ENCODE data around the gene PDE4B.

PDE4B gene

DNA sequence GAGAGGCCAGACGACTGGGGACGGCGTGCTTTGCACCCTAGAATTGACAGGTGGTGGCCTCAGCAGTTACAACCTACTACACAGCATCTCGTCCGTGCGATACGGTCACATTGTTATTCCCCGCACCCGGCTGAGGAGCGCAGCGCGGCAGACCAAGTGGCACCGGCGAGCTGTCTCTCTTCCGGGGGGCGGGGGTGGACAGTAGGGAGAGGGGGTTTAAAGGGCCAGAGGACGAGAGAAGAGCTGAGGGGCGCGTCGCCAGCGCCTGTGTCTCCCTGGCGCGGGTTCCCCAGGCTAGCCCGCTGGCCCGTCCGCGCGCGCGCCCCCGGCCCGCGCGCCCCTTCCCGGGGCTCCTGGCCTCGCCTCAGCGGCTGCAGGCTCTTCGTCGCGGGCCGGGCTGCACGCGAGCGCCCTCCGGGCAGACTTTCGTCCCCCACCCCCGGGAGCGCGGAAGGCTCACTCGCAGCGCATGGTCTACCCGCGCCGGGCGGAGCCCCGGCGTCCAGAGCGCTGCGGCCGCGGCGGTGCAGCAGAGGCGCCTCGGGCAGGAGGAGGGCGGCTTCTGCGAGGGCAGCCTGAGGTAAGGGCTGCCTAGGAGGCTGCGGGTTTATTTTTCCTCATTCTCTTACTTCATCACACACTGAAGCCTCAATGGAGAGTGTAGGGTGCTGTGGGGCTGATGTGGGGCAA is at the start of gene PDE4B:
Gene PDE4B, plus strand, starts transcription at position 227 of the 690 bp plus-strand sequence.
- DNase-seq = peak; percentile 36

DNA sequence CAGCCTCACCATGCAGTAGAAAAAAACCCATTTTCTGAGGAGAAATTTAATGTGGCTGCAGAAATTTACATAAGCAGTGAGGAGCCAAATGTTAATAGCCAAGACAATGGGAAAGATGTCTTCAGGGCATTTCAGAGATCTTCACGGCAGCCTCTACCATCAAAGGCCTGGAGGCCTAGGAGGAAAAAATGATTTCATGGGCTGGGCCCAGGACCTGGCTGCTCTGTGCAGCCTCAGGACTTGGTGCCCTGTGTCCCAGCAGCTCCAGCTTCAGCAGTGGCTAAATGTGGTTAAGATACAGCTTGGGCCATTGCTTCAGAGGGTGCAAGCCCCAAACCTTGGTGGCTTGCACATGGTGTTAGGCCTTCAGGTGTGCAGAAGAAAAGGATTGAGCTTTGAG is 48.0 kb upstream of the PDE4B start:
- no peak for DNase-seq

DNA sequence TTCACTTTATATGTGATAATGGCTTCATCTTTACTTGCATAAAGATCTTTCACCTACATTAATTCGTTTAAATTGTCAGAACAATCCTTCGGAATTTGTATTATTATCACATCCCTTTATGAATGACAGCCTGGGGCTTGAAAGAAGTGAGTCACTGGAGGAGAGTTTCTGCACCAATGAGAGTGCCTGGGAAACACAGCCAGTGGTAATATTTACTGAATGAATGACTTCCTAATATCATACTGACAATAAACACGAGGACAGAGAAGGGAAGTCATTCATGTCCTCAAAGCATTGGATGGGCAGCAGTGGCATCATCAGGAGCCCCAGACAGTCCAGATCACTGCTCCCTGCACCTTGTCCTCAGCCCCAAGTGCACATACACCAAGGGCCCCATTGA is 40.7 kb upstream of the PDE4B start:
- DNase-seq = no peak

DNA sequence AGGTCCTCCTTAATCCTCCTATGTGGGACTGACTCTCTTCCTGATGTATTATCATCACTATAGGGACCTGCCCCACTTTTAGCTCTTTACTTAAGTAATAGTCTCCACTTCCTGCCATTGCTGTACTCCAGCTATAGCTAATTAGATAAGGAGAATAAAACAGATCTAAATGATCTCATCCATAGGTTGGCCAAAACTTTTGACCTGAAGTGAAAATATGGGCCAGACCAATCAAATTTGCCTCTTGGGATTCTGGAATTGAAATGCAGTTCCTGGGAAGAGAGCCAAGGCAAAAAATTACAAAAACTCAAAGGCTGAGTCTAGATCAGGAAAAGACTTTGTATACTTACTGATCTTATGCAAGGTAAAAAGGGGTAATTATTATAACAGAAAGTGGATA is 36.1 kb upstream of the PDE4B start:
- DNase-seq = no peak

DNA sequence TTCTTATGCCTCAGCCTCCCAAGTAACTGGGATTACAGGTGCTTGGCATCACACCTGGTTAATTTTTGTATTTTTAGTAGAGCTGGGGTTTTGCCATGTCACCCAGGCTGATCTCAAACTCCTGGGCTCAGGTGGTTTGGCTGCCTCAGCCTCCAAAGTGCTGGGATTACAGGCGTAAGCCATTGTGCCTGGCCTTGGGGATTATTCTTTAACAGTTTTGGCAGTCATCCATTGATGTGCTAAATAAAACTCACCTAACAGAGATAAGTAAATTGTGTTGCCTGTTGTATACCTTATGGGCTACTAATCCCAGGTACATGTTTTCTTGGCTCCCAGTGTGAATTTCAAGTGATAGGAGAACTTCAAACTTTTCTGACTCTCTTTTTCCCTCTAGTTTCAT is 35.2 kb upstream of the PDE4B start:
- no peak for DNase-seq

DNA sequence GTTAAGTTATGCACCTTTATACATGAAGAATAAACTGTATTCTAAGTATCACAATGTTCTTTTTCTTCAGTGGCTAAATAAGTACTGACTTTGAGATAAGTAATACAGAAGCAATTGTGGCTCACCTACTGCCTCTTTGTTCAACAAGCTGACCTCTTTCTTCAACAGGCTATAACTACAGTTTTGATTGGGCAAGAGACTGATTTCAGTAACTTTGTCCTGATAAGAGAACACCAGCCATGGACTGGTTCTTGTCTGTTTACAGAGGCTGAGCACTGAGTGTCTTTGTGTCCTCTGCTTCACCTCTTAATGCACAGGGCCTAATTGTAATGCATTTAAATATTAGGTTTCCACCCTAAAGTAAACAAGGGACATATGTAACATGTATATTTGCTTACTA is 34.6 kb upstream of the PDE4B start:
- no peak for DNase-seq

DNA sequence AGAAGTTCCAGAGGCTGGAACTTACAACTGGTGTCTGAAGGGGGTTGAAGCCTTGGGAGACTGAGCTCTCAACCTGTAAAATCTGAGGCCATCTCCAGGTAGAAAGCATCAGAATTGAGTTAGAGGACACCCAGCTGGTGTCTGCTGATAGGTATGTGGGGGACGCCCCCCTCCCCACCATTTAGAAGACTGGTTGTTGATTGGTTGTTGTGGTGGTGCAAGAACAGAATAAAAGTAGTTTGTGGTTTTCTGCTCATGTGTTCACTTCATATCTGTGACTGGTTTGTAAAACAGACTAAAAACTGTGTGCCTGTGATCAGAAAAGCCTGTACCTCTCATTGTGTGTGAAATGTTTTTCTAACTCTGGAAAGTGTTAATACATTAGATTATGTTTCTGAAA is 33.2 kb upstream of the PDE4B start:
- no peak for DNase-seq

DNA sequence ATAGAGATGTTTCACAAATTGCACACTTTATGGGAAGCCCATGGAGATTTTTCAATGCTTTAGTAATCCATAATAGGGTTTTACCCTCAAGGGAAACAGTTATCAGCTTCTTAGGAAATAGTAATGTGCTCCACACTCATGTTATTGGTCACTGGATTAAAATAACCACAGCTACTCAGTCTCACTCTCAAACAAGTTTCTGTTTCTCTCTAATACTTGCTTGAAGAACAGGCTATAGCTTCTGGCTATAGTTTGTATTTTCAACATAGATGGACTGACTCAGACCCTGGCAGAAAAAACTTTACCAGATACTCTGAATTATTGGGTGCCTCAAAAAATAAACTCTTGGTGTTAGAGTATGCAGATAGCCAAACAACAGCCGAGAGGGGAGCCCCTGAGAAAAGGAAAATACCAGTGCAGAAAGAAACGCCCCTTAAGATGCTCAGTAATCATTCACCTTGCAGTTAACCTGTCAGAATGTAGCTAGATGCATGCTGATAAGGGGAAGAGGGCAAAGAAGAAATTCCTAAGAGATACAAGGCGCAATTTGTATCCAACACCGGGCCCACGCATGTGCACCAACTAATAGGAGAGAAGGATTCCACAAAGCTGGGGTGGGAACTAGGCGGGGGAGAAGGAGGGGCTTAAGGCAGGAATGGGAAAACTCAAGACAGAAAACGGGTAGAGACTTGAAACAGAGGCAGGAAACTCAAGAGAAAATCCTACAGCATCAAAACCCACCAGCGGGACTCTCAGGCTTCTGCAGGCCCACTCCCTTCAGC is 30.4 kb upstream of the PDE4B start:
- no peak for DNase-seq

DNA sequence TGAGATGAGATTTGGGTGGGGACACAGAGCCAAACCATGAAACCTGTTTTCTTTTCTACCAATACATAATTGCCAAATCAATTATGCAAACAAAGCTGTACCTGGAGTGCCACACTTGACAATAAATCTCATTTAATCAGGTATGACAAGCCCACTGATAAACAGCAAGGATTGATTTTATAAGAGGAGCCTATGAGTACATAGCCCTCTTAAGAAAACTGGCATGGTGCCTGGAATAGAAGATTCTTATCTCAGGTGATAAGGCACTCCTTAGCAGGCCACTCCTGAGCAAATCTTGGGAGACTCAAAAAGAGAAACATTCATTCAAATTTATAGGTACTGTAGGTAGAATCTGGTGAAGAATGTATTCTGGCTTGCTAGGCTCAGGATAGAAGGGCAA is 28.6 kb upstream of the PDE4B start:
- no peak for DNase-seq

DNA sequence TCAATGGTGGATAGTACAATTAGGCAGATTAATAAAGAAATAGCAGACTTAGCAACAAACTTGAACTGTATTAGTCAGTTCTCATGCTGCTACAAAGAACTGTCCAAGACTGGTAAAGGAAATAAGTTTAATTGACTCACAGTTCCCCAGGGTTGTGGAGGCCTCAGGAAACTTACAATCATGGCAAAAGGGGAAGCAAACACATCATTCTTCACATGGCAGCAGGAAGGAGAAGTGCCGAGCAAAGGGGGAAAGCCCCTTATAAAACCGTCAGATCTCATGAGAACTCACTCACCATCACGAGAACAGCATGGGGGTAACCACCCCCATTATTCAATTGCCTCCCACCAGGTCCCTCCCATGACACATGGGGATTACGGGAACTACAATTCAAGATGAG is 27.1 kb upstream of the PDE4B start:
- DNase-seq = peak; percentile 58

DNA sequence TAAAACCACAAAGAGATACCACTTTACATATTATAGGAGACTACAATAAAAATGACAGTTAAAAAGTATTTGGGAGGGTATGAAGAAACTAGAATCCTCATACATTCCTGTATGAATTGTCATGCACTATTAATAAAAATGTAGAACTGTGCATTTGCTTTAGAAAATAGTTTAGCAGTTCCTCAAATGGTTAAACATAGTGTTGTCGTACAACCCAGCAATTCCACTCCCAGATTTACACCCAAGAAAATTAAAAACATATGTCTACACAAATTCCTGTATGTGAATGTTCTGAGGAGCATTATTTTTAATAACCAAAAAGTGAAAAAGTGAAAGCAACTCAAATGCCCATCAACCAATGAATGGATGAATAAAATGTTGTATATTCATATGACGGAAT is 23.1 kb upstream of the PDE4B start:
- no peak for DNase-seq

DNA sequence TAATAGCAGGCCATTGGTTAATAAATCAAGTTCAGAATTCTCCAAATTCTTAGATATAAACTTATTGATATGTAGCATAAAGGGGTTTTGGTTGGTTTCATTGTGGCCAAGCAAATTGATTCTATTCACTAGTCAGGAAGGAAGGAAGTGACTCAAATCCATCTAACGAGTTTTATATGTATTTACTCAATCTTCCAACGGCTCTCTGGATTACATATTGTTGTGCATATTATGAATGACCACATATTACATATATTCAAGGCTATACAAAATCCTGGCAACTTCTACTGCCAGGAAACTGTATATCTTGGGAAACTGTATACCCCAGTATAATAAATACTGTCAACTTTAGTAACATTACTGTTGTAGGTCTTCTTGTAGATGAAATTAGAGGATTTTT is 20.1 kb upstream of the PDE4B start:
- no peak for DNase-seq

DNA sequence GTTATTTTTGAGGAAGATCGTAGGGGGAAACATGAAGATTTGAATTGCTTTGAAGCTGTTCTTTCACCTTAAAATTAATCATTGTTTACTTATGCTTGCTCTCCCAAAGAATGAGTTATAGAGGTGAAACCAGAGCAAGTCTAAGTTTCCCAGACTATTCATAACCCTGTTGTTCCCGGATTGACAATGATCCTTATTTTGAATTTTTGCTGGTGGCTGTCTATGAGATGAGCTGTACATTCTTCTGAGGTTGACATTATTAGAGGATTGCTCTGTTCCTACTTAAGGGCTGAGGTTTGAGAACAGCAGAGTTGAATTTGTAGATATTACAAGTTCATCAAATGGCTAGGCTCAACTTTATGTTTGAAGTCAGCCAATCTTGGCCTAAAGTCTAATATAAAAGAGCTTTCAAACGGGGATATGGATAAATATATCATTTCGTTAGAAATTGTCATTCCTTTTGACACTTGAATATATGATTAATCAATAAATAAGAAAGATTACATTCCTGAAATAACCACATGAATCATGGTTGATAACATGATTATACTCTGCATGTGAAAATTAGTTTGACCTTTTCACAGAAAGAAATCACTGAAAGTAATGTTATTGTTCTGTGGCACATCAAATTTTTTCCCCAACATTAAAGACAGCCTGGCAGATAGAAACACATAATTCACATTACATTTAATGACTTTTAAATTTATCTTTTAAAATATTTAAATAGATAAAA is 19.1 kb upstream of the PDE4B start:
- DNase-seq = no peak

DNA sequence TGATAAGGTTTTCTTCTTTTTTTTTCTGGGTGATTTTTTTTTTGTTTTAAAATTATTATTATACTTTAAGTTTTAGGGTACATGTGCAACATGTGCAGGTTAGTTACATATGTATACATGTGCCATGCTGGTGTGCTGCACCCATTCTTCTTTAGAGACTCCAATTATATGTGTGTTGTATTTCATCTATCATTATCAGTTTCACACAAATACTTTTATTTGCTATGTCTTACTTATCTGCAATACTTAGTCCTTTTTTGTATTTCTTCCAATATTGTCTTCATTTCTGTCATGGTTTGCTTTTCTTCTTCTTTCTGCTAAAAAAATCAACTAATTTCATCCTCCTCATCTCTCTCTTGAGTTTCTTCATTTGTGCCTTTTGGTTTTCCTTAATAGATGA is 3.9 kb upstream of the PDE4B start:
- no peak for DNase-seq

DNA sequence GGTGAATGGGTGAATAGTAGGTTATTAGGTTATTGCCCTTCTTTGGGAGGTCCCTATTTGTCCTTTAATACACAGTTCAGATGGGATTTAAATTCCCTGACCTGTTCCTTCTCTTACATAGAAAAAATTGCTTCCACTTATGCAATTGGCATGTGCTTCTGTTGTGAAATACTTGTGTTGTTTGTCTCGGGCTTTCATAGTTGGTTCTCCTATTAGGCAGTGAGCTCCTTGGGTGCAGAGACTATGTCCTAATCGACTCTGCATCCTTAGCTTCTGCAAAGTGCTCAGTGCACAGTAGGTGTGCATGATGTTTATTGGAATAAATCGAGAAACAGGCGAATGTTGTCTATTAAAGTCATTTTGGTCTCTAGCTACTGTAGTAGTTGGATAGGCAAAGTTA is 1.3 kb upstream of the PDE4B start:
- DNase-seq = peak; percentile 84

DNA sequence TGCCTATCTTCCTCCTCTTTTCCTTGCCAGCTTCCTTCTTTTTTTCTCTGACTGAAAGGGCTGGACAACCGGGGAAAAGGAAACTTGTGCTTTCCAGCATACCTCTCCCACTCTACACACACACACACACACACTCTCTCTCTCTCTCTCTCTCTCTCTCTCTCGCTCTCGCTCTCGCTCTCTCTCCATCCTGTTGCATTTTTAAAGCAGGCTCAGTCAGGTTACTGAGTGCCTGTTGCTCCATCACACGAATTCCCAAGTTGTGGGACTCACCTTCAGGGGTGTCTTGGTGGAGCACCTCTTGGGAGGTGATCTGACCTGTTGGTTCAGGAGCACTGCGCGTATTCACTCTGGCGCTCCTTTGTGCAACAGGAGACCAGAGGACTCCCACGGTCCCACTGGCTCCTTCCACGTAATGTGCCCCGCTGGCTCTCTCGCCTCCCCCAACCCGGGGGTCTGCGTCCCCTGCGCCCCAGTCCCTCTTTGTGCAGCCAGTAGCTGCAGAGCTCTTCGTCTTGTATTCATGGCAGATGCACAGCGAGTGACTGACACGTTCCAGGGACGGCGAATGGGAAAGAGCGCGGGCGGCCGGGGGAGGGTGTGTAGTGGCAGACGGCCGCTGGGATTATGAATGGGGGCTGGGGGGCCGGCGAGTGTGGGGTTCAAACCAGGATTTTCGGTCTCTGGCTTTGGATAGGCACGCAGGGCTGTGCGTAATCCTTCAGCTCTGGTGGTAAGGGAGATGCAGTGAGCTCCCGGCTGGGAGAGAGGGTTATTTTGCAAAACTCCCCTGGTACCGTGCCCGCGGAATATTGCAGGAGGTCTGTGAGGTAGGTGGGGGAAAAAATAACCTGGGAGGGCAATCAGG is 660 bp upstream of the PDE4B start:
- DNase-seq = peak; percentile 60

DNA sequence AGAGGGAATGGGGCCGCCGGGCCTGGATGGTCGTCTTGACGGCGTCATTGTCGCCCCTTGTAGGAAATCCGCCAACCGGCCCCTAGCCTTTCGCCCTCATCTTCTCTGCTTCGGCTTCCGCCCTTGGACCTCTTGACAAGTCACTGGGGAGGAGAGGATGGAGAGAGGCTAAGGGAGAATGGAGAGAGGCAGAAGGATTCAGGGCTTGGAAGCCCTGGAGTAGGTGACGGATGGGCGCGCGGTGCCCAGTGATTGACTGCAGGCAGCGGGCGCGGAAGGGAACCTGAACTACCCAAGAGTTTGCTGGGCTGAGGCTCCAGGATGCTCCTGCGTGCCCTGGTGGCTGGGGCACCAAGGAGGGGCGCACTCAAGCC is 651 bp downstream of the PDE4B start:
- no peak for DNase-seq

DNA sequence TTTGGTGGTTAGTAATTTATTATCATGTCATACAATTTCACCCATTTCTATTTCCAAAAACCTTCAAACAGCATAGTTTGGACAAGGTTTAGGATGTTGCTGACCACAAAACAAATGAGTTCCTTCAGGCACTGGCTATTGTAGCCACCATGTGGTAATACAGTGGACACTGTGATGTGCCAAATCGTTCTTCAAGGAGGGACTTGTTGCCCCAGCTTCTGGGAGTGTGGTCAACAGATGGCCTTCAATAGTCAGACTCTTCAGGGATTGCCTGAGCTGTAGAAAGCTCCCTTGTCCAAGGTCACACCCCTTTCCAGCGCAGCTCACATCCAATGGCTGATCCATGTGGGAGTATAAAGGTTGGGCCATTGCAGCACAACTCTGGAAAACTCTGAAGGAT is 2.6 kb downstream of the PDE4B start:
- no peak for DNase-seq

DNA sequence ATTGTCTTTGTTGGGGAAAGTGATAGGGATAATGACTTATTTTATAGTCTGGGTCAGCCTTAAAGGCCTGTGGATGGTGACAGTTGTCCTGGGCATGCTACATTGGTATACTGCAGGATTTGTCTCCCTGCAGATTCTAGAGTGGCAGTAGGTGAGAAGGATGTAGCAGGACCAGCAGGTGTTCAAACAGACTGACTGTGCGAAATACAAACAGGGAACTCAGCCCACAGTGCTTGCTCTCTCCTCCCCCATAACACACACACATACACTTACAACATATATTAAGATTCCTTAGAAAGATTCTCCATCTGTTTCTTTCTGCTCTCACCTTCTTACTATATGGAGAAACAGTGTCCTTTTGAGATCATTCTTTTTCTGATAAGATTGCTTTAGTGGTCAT is 6.9 kb downstream of the PDE4B start:
- DNase-seq = no peak

DNA sequence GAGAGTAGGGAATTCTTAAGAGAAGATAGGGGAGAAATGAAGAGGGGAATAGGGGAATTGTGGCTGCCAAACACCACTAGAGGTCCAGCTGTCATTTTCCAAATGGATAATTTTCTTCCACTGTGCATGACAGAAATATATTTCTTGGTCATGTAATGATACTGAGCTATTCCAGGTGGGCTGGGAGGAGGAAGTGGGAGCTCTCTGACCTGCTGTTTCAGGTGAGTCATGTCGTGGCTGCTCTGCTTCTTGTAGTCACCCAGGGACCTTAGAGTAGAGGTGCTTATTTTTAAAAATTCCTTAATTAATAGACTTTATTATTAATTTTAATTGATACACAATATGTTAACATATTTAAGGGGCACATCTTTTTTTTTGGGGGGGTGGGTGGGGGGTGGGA is 11.9 kb downstream of the PDE4B start:
- no peak for DNase-seq

DNA sequence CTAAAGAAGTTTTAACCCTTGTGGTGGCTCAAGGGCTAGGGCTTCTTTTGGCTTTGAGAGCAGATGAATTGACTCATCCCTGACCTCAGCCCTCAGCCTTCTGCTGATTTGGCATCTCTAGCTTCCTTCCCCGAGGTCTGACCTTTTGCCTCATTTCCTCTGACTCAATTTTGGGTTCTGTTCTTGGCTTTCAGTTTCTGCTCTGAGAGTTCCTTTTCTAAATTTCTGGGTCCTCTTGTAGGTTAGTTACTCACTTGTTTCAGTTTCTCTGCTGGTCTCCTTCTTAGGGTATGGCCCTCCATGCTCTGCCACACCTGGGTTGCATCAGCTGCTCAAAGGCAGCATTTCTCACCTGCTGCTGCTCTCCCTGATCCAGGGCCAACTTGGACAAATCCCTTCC is 19.4 kb downstream of the PDE4B start:
- DNase-seq = peak; percentile 98

DNA sequence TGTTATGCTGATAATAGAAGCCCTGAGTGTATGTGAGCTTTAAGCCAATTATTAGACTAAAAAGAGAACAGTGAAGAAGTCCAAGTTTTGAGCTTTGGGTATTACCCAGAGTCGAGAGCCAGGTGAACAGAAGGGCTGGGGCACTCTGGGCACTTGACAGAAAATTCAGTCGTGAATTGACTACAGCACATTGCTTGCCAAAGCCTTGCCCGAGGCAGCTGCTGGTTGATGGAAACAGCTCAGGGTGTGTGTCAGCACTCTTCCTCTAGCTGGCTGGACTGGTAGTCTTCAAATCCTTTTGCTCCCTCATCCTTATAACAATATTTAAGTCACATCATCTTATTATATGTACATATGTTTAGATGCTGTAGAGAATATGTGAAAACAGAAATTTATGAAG is 21.3 kb downstream of the PDE4B start:
- DNase-seq = no peak

DNA sequence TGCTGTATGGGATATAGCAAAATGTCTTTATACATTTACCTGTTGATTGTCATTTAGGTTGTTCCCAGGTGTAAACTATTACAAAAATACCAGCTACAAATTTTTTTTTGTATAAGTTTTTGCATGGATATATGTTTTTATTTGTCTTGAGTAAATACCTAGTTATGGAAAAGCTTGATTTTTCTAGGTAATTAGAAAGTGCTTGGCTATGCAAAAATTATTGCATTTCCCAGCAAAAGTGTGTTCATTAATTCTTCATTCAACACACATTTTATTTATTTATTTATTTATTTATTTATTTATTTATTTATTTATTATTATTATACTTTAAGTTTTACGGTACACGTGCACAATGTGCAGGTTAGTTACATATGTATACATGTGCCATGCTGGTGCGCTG is 22.1 kb downstream of the PDE4B start:
- no peak for DNase-seq

Data from inflammatory macrophage treated with lipopolysaccharide for 4 hours (primary cell).